Fibroblast of lung (primary cell): ENCODE measurements around the gene NR0B2.

Experiments
- EZH2 ChIP-seq: IDR thresholded peaks from 2 replicates; pipeline ENCODE4 v1.5.1; 2012; ENCODE audit warnings: low read length, control low read depth, mild to moderate bottlenecking; ENCODE audit errors: missing control alignments
- TF ChIP-seq, protein P1 (sequence below), 2 donors: IDR thresholded peaks in 1 of 2; conservative IDR thresholded peaks in 1 of 2; 1 replicate in 1 of 2; 2 replicates in 1 of 2; pipeline ENCODE4 v1.5.1; 2011 to 2012; ENCODE audit warnings: low read length in 2 of 2, control low read depth in 1 of 2, inconsistent platforms in 1 of 2, low read depth in 1 of 2, mild to moderate bottlenecking in 1 of 2

GRCh38 chr1:26913754-26914619 lies at the start of gene NR0B2:
- TF ChIP-seq, protein P1, sequence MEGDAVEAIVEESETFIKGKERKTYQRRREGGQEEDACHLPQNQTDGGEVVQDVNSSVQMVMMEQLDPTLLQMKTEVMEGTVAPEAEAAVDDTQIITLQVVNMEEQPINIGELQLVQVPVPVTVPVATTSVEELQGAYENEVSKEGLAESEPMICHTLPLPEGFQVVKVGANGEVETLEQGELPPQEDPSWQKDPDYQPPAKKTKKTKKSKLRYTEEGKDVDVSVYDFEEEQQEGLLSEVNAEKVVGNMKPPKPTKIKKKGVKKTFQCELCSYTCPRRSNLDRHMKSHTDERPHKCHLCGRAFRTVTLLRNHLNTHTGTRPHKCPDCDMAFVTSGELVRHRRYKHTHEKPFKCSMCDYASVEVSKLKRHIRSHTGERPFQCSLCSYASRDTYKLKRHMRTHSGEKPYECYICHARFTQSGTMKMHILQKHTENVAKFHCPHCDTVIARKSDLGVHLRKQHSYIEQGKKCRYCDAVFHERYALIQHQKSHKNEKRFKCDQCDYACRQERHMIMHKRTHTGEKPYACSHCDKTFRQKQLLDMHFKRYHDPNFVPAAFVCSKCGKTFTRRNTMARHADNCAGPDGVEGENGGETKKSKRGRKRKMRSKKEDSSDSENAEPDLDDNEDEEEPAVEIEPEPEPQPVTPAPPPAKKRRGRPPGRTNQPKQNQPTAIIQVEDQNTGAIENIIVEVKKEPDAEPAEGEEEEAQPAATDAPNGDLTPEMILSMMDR (conservative IDR thresholded peaks at IDR 0.05 in 1 of 2, IDR thresholded peaks at IDR 0.05 in 1 of 2; ENCODE audit: low read depth in 1 of 2, low read length in 2 of 2) = no peak
- no peak for TF ChIP-seq EZH2
